Fibroblast of pulmonary artery (primary cell): Measurements from ENCODE around the gene GBGT1.

ENCODE experiments used
- DNase-seq: peaks from one replicate; pipeline ENCODE4 v3.0.0-alpha.2; 2010; ENCODE audit warnings: low read depth
- H3K4me3 ChIP-seq: replicated peaks from 2 replicates; pipeline ENCODE4 v1.5.1; 2011; ENCODE audit warnings: low read depth, mild to moderate bottlenecking, control low read depth, low read length, moderate library complexity
- CTCF ChIP-seq: IDR thresholded peaks from 2 replicates; pipeline ENCODE4 v1.5.1; 2011; ENCODE audit warnings: mild to moderate bottlenecking, control low read depth, low read length, inconsistent platforms; ENCODE audit errors: missing control alignments

Gene GBGT1

GRCh38 chr9:133115604-133116345, 47.9 kb downstream of the GBGT1 start:
- TF ChIP-seq CTCF = no peak
- no peak overlapping the region for H3K4me3 ChIP-seq
- no peak for DNase-seq

GRCh38 chr9:133114886-133115603, 48.7 kb downstream of the GBGT1 start:
- no peak for DNase-seq

GRCh38 chr9:133113949-133114885, 49.5 kb downstream of the GBGT1 start:
- no peak overlapping the region for H3K4me3 ChIP-seq
- DNase-seq = no peak
- no peak for TF ChIP-seq CTCF

More at GRCh38 chr9:133114886-133115603, 48.7 kb downstream of the GBGT1 start:
- TF ChIP-seq CTCF = no peak
- H3K4me3 ChIP-seq = no peak overlapping the region

GRCh38 chr9:133113163-133113948, 50.4 kb downstream of the GBGT1 start:
- no peak overlapping the region for H3K4me3 ChIP-seq
- DNase-seq = no peak
- TF ChIP-seq CTCF = no peak

- no peak for DNase-seq
- H3K4me3 ChIP-seq = no peak overlapping the region
- TF ChIP-seq CTCF = no peak
Measured at GRCh38 chr9:133112663-133113026, 51.1 kb downstream of the GBGT1 start.
